GM23338 (cell line): ENCODE results near the gene SPATS1. TPM values are rescaled to one million over a fixed set of nuclear protein-coding genes. Genes with fewer than 3 reads are reported as not detected.
A peak's percentile ranks its signal among the peaks of the same experiment; 100 is the strongest.

Source experiments
- ATAC-seq: fragments of 200-7000 bp; cut with Tn5 transposase; 3 replicates; pipeline ENCODE4 v1.9.1; 2020
- DNase-seq: peaks from one replicate; pipeline ENCODE4 v3.0.0-alpha.2; 2015; ENCODE audit warnings: low spot score
- H2AFZ ChIP-seq: fragments of 200-600 bp; sonication (generic); 2 replicates; pipeline ENCODE4 v1.8.0; 2016; ENCODE audit warnings: antibody characterized with exemption, mild to moderate bottlenecking, moderate library complexity
- H3F3A ChIP-seq: fragments of 200-600 bp; sonication (generic); replicated peaks from 2 replicates; pipeline ENCODE4 v1.8.0; 2017; ENCODE audit warnings: antibody characterized with exemption, mixed run types, low read depth
- H3K27ac ChIP-seq: fragments of 200-600 bp; sonication (generic); 2 replicates; pipeline ENCODE4 v1.6.1; 2016; ENCODE audit warnings: low read depth
- H3K27me3 ChIP-seq: fragments of 200-600 bp; sonication (generic); 2 replicates; pipeline ENCODE4 v1.8.0; 2016; ENCODE audit warnings: mild to moderate bottlenecking, mixed run types, moderate library complexity; ENCODE audit not compliant: insufficient read depth
- H3K36me3 ChIP-seq: fragments of 200-600 bp; sonication (generic); 2 replicates; pipeline ENCODE4 v1.8.0; 2016; ENCODE audit warnings: mild to moderate bottlenecking; ENCODE audit not compliant: insufficient read depth
- H3K4me1 ChIP-seq: fragments of 200-600 bp; sonication (generic); 2 replicates; pipeline ENCODE4 v1.8.0; 2016; ENCODE audit warnings: mild to moderate bottlenecking, moderate library complexity; ENCODE audit not compliant: insufficient read depth
- H3K4me2 ChIP-seq: fragments of 200-600 bp; sonication (generic); 2 replicates; pipeline ENCODE4 v1.7.1; 2017; ENCODE audit warnings: mixed run types
- H3K4me3 ChIP-seq: fragments of 200-600 bp; sonication (generic); 2 replicates; pipeline ENCODE4 v1.6.1; 2016; ENCODE audit warnings: mixed run types
- H3K79me2 ChIP-seq: fragments of 200-600 bp; sonication (generic); replicated peaks from 2 replicates; pipeline ENCODE4 v1.8.0; 2017; ENCODE audit warnings: mild to moderate bottlenecking; ENCODE audit not compliant: insufficient read depth
- H3K9me2 ChIP-seq: fragments of 200-600 bp; sonication (generic); 2 replicates; pipeline ENCODE4 v1.8.0; 2017; ENCODE audit not compliant: insufficient read depth
- H4K20me1 ChIP-seq: fragments of 200-600 bp; sonication (generic); replicated peaks from 2 replicates; pipeline ENCODE4 v1.8.0; 2017; ENCODE audit warnings: mild to moderate bottlenecking; ENCODE audit not compliant: insufficient read depth
- H3K27ac Mint-ChIP-seq: 2 replicates; pipeline ENCODE4 v1.8.0; 2020; ENCODE audit warnings: inconsistent platforms, mild to moderate bottlenecking, moderate library complexity, mixed read lengths
- H3K27me3 Mint-ChIP-seq: 3 replicates; pipeline ENCODE4 v1.8.0; 2022; ENCODE audit warnings: low read depth, mild to moderate bottlenecking, moderate library complexity, mixed read lengths, inconsistent platforms; ENCODE audit not compliant: insufficient read depth, poor library complexity
- H3K36me3 Mint-ChIP-seq: 3 replicates; pipeline ENCODE4 v1.8.0; 2021; ENCODE audit warnings: low read depth, mild to moderate bottlenecking, inconsistent platforms, moderate library complexity, mixed read lengths
- H3K4me1 Mint-ChIP-seq: 3 replicates; pipeline ENCODE4 v1.8.0; 2020; ENCODE audit warnings: mild to moderate bottlenecking, inconsistent platforms, mixed read lengths
- H3K4me3 Mint-ChIP-seq: 3 replicates; pipeline ENCODE4 v1.8.0; 2021; ENCODE audit warnings: moderate library complexity, mild to moderate bottlenecking, inconsistent platforms, mixed read lengths
- H3K9me3 Mint-ChIP-seq: 3 replicates; pipeline ENCODE4 v1.8.0; 2020; ENCODE audit warnings: moderate library complexity, mild to moderate bottlenecking, inconsistent platforms, mixed read lengths
- ETS1 ChIP-seq: IDR thresholded peaks from 2 replicates; pipeline ENCODE4 v1.6.1; 2016; ENCODE audit warnings: antibody characterized with exemption
- EZH2 ChIP-seq: fragments of 200-600 bp; sonication (generic); IDR thresholded peaks from one replicate; pipeline ENCODE4 v1.8.0; 2017; ENCODE audit warnings: antibody characterized with exemption, mild to moderate bottlenecking, low read depth; ENCODE audit not compliant: unreplicated experiment
- EZH2phosphoT487 ChIP-seq: fragments of 200-600 bp; sonication (generic); IDR thresholded peaks from one replicate; pipeline ENCODE4 v1.8.1; 2018; ENCODE audit warnings: antibody characterized with exemption; ENCODE audit not compliant: unreplicated experiment
- JUNB ChIP-seq: IDR thresholded peaks from one replicate; pipeline ENCODE4 v1.6.1; 2016; ENCODE audit warnings: antibody characterized with exemption; ENCODE audit not compliant: unreplicated experiment
- NANOG ChIP-seq: IDR thresholded peaks from 2 replicates; pipeline ENCODE4 v1.6.1; 2016; ENCODE audit warnings: antibody characterized with exemption, borderline replicate concordance
- POLR2AphosphoS5 ChIP-seq: IDR thresholded peaks from 2 replicates; pipeline ENCODE4 v1.6.1; 2016; ENCODE audit warnings: antibody characterized with exemption, low read depth
- ZNF114 ChIP-seq: fragments of 250-450 bp; sonication (Bioruptor Pico); IDR thresholded peaks from 2 replicates; pipeline ENCODE4 v1.5.0; 2020; ENCODE audit warnings: mild to moderate bottlenecking, moderate library complexity
- polyA plus RNA-seq: library from polyadenylated mRNA; unstranded; fragments of >200 nt; fragmentation: Nextera tagmentation; extraction: Ambion mirVana; gene quantifications from 2 replicates; pipeline ENCODE4 v1.2.1, GENCODE V29; 2016
- total RNA-seq: library from RNA; depleted of rRNA; stranded (reverse); fragments of >200 nt; shearing (Covaris generic); gene quantifications from 2 replicates; pipeline ENCODE4 v1.2.3, GENCODE V29; 2014
- TF ChIP-seq, protein P1 (sequence below), 2 experiments: fragments of 200-600 bp in 1 of 2; sonication (generic) in 1 of 2; conservative IDR thresholded peaks; 2 replicates each; pipeline versions ENCODE4 v1.5.1 to v1.6.1; 2016 to 2017; ENCODE audit warnings: antibody characterized with exemption in 2 of 2, low read depth in 2 of 2, mild to moderate bottlenecking in 2 of 2, moderate library complexity in 1 of 2
- TF ChIP-seq, protein P2 (sequence below): IDR thresholded peaks from one replicate; pipeline ENCODE4 v1.6.1; 2018; ENCODE audit warnings: antibody characterized with exemption; ENCODE audit not compliant: unreplicated experiment
- TF ChIP-seq, protein P3 (sequence below): fragments of 250-450 bp; sonication (Bioruptor Pico); IDR thresholded peaks from 2 replicates; pipeline ENCODE4 v1.5.0; 2020; ENCODE audit warnings: mild to moderate bottlenecking, moderate library complexity

The SPATS1 gene
- total and polyA plus RNA-seq, 2 experiments from 2014 or later = not detected

- TF ChIP-seq, protein P1, sequence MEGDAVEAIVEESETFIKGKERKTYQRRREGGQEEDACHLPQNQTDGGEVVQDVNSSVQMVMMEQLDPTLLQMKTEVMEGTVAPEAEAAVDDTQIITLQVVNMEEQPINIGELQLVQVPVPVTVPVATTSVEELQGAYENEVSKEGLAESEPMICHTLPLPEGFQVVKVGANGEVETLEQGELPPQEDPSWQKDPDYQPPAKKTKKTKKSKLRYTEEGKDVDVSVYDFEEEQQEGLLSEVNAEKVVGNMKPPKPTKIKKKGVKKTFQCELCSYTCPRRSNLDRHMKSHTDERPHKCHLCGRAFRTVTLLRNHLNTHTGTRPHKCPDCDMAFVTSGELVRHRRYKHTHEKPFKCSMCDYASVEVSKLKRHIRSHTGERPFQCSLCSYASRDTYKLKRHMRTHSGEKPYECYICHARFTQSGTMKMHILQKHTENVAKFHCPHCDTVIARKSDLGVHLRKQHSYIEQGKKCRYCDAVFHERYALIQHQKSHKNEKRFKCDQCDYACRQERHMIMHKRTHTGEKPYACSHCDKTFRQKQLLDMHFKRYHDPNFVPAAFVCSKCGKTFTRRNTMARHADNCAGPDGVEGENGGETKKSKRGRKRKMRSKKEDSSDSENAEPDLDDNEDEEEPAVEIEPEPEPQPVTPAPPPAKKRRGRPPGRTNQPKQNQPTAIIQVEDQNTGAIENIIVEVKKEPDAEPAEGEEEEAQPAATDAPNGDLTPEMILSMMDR (conservative IDR thresholded peaks at IDR 0.05; ENCODE audit: low read depth in 2 of 2) = no peak
These were observed 9.8 kb downstream of the SPATS1 start (continued) for GRCh38 chr6:44352259-44352658.

DNA sequence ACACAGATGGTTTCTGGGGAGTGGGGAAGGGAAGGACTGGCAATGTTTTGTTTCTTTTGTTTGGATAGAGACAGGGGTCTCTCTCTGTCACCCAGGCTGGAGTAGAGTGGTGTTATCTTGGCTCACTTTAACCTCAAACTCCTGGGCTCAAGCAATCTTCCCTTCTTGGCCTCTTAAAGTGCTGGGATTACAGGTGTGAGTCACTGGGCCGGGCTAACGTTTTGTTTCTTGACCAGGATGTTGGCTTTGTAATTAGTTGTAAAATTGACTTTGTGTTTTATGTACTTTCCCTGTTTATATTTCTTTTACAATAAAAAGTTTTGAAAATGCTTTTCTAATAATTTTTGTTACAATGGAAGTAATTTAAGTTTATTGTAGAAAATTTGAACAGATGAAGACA is 10.9 kb downstream of the SPATS1 start:
- peaks cover 13% of the 10 kb centered on the region for H3K4me1 ChIP-seq
- 0 out of 2 replicates have a peak overlapping the region, but pooled peaks have one; percentile 43 for H2AFZ ChIP-seq
- no peak overlapping the region for H3K4me3 ChIP-seq
- no peaks in the 10 kb centered on the region for H3K9me2 ChIP-seq
- peaks cover 4% of the 10 kb centered on the region for H3K27me3 Mint-ChIP-seq
- no peak overlapping the region for H3K27ac ChIP-seq
- peaks cover 13% of the 10 kb centered on the region for H3K4me1 Mint-ChIP-seq
- ATAC-seq (no peak), DNase-seq (no peak)
- no peaks in the 10 kb centered on the region for H3F3A ChIP-seq
- no peaks in the 10 kb centered on the region for H3K36me3 ChIP-seq
- H3K79me2 ChIP-seq = no peaks in the 10 kb centered on the region
- H4K20me1 ChIP-seq = no peaks in the 10 kb centered on the region
- H3K4me3 Mint-ChIP-seq = no peak overlapping the region
- no peaks in the 10 kb centered on the region for H3K36me3 Mint-ChIP-seq
- H3K9me3 Mint-ChIP-seq = no peaks in the 10 kb centered on the region; the same call in 2 of the 3 replicates
- H3K4me2 ChIP-seq = no peak overlapping the region
- H3K27ac Mint-ChIP-seq = no peak overlapping the region; the same call in 1 of the 2 replicates
- no peaks in the 10 kb centered on the region for H3K27me3 ChIP-seq
- TF ChIP-seq, protein P2, sequence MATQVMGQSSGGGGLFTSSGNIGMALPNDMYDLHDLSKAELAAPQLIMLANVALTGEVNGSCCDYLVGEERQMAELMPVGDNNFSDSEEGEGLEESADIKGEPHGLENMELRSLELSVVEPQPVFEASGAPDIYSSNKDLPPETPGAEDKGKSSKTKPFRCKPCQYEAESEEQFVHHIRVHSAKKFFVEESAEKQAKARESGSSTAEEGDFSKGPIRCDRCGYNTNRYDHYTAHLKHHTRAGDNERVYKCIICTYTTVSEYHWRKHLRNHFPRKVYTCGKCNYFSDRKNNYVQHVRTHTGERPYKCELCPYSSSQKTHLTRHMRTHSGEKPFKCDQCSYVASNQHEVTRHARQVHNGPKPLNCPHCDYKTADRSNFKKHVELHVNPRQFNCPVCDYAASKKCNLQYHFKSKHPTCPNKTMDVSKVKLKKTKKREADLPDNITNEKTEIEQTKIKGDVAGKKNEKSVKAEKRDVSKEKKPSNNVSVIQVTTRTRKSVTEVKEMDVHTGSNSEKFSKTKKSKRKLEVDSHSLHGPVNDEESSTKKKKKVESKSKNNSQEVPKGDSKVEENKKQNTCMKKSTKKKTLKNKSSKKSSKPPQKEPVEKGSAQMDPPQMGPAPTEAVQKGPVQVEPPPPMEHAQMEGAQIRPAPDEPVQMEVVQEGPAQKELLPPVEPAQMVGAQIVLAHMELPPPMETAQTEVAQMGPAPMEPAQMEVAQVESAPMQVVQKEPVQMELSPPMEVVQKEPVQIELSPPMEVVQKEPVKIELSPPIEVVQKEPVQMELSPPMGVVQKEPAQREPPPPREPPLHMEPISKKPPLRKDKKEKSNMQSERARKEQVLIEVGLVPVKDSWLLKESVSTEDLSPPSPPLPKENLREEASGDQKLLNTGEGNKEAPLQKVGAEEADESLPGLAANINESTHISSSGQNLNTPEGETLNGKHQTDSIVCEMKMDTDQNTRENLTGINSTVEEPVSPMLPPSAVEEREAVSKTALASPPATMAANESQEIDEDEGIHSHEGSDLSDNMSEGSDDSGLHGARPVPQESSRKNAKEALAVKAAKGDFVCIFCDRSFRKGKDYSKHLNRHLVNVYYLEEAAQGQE = no peak
- no peak for TF ChIP-seq NANOG
- no peak for TF ChIP-seq POLR2AphosphoS5
- TF ChIP-seq, protein P3, sequence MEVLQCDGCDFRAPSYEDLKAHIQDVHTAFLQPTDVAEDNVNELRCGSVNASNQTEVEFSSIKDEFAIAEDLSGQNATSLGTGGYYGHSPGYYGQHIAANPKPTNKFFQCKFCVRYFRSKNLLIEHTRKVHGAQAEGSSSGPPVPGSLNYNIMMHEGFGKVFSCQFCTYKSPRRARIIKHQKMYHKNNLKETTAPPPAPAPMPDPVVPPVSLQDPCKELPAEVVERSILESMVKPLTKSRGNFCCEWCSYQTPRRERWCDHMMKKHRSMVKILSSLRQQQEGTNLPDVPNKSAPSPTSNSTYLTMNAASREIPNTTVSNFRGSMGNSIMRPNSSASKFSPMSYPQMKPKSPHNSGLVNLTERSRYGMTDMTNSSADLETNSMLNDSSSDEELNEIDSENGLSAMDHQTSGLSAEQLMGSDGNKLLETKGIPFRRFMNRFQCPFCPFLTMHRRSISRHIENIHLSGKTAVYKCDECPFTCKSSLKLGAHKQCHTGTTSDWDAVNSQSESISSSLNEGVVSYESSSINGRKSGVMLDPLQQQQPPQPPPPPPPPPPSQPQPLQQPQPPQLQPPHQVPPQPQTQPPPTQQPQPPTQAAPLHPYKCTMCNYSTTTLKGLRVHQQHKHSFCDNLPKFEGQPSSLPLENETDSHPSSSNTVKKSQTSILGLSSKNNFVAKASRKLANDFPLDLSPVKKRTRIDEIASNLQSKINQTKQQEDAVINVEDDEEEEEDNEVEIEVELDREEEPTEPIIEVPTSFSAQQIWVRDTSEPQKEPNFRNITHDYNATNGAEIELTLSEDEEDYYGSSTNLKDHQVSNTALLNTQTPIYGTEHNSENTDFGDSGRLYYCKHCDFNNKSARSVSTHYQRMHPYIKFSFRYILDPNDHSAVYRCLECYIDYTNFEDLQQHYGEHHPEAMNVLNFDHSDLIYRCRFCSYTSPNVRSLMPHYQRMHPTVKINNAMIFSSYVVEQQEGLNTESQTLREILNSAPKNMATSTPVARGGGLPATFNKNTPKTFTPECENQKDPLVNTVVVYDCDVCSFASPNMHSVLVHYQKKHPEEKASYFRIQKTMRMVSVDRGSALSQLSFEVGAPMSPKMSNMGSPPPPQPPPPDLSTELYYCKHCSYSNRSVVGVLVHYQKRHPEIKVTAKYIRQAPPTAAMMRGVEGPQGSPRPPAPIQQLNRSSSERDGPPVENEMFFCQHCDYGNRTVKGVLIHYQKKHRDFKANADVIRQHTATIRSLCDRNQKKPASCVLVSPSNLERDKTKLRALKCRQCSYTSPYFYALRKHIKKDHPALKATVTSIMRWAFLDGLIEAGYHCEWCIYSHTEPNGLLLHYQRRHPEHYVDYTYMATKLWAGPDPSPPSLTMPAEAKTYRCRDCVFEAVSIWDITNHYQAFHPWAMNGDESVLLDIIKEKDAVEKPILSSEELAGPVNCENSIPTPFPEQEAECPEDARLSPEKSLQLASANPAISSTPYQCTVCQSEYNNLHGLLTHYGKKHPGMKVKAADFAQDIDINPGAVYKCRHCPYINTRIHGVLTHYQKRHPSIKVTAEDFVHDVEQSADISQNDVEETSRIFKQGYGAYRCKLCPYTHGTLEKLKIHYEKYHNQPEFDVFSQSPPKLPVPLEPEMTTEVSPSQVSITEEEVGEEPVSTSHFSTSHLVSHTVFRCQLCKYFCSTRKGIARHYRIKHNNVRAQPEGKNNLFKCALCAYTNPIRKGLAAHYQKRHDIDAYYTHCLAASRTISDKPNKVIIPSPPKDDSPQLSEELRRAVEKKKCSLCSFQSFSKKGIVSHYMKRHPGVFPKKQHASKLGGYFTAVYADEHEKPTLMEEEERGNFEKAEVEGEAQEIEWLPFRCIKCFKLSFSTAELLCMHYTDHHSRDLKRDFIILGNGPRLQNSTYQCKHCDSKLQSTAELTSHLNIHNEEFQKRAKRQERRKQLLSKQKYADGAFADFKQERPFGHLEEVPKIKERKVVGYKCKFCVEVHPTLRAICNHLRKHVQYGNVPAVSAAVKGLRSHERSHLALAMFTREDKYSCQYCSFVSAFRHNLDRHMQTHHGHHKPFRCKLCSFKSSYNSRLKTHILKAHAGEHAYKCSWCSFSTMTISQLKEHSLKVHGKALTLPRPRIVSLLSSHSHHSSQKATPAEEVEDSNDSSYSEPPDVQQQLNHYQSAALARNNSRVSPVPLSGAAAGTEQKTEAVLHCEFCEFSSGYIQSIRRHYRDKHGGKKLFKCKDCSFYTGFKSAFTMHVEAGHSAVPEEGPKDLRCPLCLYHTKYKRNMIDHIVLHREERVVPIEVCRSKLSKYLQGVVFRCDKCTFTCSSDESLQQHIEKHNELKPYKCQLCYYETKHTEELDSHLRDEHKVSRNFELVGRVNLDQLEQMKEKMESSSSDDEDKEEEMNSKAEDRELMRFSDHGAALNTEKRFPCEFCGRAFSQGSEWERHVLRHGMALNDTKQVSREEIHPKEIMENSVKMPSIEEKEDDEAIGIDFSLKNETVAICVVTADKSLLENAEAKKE (CRISPR knock-in tag) = no peak
- TF ChIP-seq EZH2 = no peak
- no peak for TF ChIP-seq ETS1
- TF ChIP-seq, protein P1 (conservative IDR thresholded peaks at IDR 0.05; ENCODE audit: low read depth in 2 of 2) = no peak
- TF ChIP-seq EZH2phosphoT487 = no peak
- no peak for TF ChIP-seq ZNF114 (CRISPR knock-in tag)
- no peak for TF ChIP-seq JUNB
